GM06990 (cell line): ENCODE measurements around the gene SMIM21.

Experiments
- DNase-seq: peaks from one replicate; pipeline ENCODE4 v3.0.0-alpha.2; 2011; ENCODE audit not compliant: insufficient read length; ENCODE audit errors: extremely low read depth
- H3K27me3 ChIP-seq: replicated peaks from 2 replicates; pipeline ENCODE4 v1.6.0; 2011; ENCODE audit warnings: low read length; ENCODE audit not compliant: control insufficient read depth, insufficient read depth
- H3K36me3 ChIP-seq: 2 replicates; pipeline ENCODE4 v1.5.1; 2011; ENCODE audit warnings: low read length; ENCODE audit not compliant: control insufficient read depth, insufficient read depth
- H3K4me3 ChIP-seq: replicated peaks from 2 replicates; pipeline ENCODE4 v1.5.1; 2011; ENCODE audit warnings: low read depth, mild to moderate bottlenecking, control low read depth, low read length
- CTCF ChIP-seq: IDR thresholded peaks from 2 replicates; pipeline ENCODE4 v1.5.1; 2011; ENCODE audit warnings: low read length, control low read depth, mild to moderate bottlenecking, inconsistent platforms; ENCODE audit not compliant: insufficient read depth, poor library complexity, severe bottlenecking

Gene SMIM21

DNA sequence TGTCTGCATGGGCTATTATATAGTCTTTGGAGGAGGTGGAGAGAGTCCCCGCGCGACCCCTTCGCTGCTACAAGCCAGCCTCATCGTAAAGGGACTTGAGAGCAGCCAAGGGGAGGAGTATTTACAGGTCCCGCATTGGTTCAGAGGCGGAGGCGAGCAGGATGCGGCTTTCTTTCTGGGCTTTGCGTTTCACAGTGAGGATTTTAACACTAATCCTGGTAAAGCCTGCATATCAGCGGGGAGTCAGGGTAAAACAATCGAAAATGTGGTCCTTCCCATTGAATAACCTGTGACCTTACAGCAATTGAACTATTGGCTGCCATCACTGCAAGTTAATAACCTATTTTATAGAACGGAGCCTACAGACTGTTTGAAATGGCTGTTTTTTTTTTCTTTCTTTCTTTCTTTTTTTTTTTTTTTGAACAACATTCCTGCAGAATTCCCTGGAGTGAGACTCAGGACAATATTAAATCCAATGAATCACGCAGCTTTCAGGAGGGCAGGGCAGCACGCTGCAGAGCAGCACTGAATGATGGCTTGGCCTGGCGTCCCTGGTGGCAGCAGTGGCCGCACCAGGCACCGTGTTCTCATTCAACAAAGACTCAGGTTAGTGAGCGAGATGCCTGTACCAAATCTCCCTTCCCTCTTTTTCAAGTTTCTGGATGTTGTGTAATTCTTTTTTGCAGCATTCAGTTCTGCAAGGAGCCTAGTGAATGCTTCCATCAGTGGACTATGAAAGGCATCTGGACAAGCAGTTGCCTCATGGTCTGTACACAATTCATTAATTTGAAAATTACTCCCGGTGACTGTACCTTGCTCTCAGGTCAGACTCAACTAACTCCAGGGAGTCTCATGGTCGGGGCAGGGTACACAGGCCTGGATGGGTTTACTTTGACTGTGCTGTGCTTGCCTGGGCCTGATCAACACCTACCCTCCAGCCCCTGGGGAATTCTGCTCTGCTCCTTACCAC is 19.8 kb downstream of the SMIM21 start:
- Histone ChIP-seq H3K36me3 (no peaks in the 10 kb centered on the region), H3K4me3 (no peak overlapping the region), H3K27me3 (no peaks in the 10 kb centered on the region; the same call in none of the 2 replicates)
- TF ChIP-seq CTCF = no peak
- no peak for DNase-seq

DNA sequence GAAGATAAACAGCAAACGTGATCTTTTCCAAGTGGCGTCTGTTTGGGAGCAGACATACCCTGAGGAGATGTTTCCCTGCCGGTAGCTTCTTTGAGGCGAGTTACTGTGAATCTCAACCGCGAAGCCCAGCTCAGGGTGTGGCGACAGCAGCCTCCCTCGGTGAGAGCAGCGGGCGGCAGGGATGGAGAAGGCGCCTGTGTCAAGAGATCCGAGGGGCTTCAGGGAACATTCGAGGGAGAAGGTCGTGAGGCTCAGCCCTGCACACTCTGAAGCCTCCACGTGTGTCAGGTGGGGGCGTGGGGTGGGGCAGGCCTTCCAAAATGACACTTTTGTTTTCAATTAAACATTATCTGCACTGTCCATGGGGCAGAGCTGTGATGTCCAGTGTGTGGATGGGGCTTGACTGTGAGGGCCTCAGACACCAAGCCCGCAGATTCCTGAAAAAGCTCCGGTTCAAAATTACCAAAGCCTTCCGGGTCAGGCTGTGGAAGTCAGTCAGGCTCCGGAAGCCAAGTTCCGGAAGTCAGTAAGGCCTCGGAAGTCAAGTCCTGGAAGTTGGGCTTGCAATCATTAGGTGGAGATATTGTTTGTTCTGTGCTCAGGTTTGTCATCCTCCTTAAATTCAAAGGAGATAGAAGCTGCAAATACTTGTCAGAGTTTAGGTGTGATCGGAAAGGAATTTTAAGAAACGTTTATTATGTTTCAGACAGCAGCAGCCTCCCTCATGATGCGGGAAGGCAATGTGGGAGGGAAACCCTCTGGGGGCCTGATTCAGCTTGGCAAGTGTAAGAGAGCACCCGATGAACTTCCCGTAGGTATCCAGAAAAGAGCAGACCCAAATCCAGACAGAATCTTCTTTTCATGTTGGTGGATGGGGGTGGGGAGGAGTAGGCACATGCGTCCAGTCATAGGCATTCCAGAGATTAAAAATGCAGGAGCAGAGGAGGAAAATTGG is 20.7 kb downstream of the SMIM21 start:
- no peaks in the 10 kb centered on the region; the same call in 1 of the 2 replicates for H3K27me3 ChIP-seq
- H3K36me3 ChIP-seq = no peaks in the 10 kb centered on the region
- H3K4me3 ChIP-seq = no peak overlapping the region
- TF ChIP-seq CTCF = no peak
- DNase-seq = no peak

DNA sequence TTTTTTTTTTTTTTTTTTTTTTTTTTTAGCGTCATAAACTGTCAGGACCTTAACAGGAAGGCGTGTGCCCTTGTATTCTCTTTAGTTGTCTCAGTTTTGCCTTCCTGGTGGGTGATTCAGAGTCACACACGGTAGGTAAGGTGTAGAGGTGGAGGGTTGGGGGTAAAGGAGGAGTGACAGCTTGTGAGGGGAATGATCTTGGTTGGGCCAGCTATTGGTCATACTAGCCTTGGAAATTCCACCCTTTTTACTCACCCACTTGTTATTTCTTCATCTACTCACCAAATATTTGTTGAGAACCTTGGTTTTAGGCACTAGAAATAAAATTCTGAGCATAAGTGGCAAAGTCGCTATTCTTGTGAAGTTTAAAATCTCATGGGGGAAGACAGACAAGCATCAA is 22.2 kb downstream of the SMIM21 start:
- H3K36me3 ChIP-seq = no peaks in the 10 kb centered on the region
- no peak overlapping the region for H3K4me3 ChIP-seq
- DNase-seq = no peak
- H3K27me3 ChIP-seq = no peaks in the 10 kb centered on the region; the same call in 1 of the 2 replicates
- TF ChIP-seq CTCF = no peak

GRCh38 chr18:75400366-75400765 is 27.1 kb downstream of the SMIM21 start:
- no peak for TF ChIP-seq CTCF
- H3K4me3 ChIP-seq = no peak overlapping the region
- no peak for DNase-seq
- no peaks in the 10 kb centered on the region; the same call in none of the 2 replicates for H3K27me3 ChIP-seq
- H3K36me3 ChIP-seq = no peaks in the 10 kb centered on the region

DNA sequence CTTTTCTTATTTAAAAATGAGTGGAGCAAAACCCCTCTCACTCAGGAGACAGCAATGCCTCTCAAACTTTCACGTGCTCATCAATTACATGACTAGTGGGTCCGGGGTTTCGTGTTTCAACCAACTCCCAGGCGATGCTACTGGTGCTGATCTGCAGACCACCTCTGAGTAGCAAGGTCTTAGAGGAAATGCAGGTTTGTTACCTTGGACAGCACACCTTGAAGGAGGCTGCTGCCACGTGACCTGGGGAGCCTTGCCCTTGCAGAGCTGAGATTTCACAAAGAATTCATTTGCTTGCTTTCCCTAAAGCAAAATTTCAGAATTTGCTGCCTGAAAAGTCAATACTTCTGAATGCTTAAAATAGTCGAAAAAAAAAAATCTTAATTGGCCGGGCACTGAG is 32.4 kb downstream of the SMIM21 start:
- Histone ChIP-seq H3K27me3 (no peaks in the 10 kb centered on the region; the same call in none of the 2 replicates), H3K4me3 (no peak overlapping the region), H3K36me3 (no peaks in the 10 kb centered on the region)
- TF ChIP-seq CTCF = no peak
- no peak for DNase-seq
